IPS-20b (cell line): Measurements from ENCODE around the gene TCF7L1.
A peak's percentile ranks its signal among the peaks of the same experiment; 100 is the strongest.

Source experiments
- H3K27ac ChIP-seq: one replicate; pipeline ENCODE4 v1.5.1; 2013; ENCODE audit warnings: low read length
- H3K27me3 ChIP-seq: 2 replicates; pipeline ENCODE4 v1.6.1; 2013; ENCODE audit warnings: mild to moderate bottlenecking, low read length, inconsistent platforms; ENCODE audit not compliant: insufficient read depth
- H3K36me3 ChIP-seq: 2 replicates; pipeline ENCODE4 v1.6.1; 2013; ENCODE audit warnings: low read depth, mild to moderate bottlenecking, inconsistent platforms, low read length, moderate library complexity; ENCODE audit not compliant: insufficient read depth
- H3K4me1 ChIP-seq: 2 replicates; pipeline ENCODE4 v1.6.1; 2013; ENCODE audit warnings: mild to moderate bottlenecking, control low read depth, inconsistent platforms, low read length, moderate library complexity; ENCODE audit not compliant: insufficient read depth
- H3K4me3 ChIP-seq: 2 replicates; pipeline ENCODE4 v1.5.1; 2013; ENCODE audit warnings: mild to moderate bottlenecking, low read length, inconsistent platforms
- H3K9ac ChIP-seq: 2 replicates; pipeline ENCODE4 v1.6.1; 2013; ENCODE audit warnings: low read depth, mild to moderate bottlenecking, inconsistent platforms, low read length, moderate library complexity
- H3K9me3 ChIP-seq: 2 replicates; pipeline ENCODE4 v1.6.1; 2013; ENCODE audit warnings: mild to moderate bottlenecking, low read depth, low read length, inconsistent platforms; ENCODE audit not compliant: insufficient read depth

The TCF7L1 gene

DNA sequence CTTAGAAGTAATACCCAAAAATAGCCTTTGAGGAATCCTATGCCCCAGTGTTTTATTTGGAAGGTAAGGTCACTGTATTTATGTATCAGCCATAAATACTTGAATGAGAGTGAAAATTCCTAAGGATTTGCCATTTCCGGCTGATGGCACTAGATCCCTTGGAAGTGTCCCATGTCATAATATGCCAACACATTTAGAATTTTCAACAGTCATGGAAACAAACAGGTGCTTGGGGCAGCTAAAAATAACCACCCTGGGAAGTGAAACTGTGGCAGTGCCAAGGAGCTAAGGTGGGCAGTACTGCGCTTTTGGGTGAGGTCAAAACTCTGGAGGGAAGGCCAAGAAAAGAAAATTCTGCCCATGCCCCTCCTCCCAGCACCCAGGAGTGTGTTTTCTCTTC, 80.2 kb downstream of the TCF7L1 start:
- Histone ChIP-seq H3K36me3 (peaks cover 6% of the 10 kb centered on the region), H3K9me3 (no peaks in the 10 kb centered on the region), H3K4me1 (peaks cover 37% of the 10 kb centered on the region; the same call in 1 of the 2 replicates), H3K4me3 (no peak overlapping the region), H3K27ac (no peak overlapping the region), H3K27me3 (no peaks in the 10 kb centered on the region), H3K9ac (no peak overlapping the region)

DNA sequence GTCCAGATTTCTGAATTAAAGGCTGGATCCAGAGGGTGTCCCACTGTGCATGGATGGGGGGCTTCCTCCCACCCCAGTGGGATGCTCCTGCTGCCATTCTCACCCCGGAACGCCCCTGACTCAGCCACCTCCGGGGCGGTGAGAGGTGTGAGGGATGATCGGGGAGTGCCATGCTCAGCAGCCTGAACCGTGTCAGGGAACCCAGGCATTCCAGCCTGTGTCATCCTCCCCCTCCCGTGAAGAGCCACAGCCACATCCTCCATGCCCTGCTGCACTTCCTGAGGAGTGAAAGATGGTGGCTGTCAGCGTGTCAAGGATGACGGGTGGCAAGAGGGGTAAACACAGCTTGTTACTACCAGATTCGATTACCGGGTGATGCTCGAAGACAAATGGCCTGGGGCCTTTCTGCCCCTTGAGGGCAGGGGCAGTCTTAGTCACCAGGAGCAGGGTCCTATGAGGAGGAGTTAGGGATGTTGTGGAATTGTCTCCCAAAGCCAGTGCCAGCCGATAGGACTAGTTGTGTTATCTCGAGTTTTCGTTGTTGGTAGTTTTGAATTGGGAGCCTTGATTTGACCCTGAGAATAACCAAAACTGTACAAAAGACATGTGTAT, 80.8 kb downstream of the TCF7L1 start:
- Histone ChIP-seq H3K9ac (no peak overlapping the region), H3K4me1 (peaks cover 37% of the 10 kb centered on the region; the same call in 1 of the 2 replicates), H3K9me3 (no peaks in the 10 kb centered on the region), H3K27ac (no peak overlapping the region), H3K36me3 (peaks cover 6% of the 10 kb centered on the region), H3K4me3 (no peak overlapping the region), H3K27me3 (no peaks in the 10 kb centered on the region)

DNA sequence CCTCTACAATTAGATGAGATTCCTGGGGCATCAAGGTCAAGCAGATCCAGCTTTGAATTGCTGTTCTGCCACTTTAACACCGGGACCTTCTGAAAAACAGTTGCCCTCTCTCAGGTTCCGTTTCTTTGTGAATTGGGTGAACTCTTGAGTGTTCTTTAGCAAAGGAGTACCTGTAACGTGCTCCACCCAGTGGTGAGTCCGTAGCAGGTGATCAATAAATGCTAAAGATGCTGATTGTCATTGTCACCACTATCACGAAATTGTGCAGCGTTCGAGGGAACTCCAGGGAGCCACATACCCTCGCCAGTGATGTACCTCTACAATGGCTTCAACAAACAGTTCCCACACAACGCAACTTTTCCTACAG, 81.9 kb downstream of the TCF7L1 start:
- H3K4me3 ChIP-seq: no peak overlapping the region; the same call in 1 of the 2 replicates
- H3K27ac ChIP-seq: no peak overlapping the region

DNA sequence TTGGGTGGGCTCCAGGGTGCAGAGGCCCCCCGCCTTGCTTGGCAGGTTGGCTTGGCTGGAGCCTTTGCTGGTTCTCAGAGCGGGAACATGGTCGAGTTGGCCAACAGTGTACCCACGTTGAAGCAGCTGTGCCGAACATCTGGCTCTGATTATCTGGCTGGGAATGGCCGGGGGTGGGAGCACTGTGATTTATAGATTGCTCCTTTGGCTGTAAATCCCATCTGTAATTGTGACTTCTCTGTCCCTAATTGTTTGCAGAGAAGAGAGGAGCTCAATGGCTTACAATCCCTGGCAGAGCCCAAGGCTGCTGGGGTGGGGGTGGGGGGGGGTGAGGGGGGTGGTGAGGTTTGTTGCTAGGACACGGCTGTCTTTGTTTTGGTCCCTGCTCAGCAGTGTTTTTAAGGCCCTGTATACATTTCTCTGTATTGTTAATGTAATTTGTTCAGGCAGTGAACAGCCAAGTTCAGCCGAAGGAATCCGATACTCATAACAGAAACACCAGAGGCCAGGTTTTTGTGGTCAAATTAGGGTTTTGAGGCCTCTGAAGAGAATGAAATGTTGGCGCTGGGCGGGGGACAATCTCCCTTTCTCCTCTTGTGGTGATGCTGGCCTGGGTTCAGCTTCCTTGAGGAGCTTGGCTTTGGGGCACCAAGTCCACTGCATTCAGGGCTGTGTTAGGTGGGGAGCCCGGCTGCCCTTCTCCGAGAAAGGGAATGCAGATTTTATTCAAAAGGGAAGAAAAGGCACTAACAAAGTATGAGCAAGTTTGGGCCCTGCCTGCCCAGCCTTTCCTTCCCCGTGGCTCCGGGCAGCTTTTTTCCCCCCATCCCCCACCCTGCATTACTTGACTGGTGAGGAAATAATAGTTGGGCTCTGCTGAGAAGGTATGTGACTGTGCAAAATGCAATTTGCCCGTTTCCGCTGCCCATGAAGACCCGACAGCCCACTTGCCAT, 82.5 kb downstream of the TCF7L1 start:
- Histone ChIP-seq H3K4me1 (peaks cover 39% of the 10 kb centered on the region; the same call in 1 of the 2 replicates), H3K4me3 (no peak overlapping the region; the same call in 1 of the 2 replicates), H3K36me3 (peaks cover 5% of the 10 kb centered on the region), H3K9ac (peak overlapping the region; percentile 12; the same call in 1 of the 2 replicates), H3K27ac (no peak overlapping the region), H3K9me3 (no peaks in the 10 kb centered on the region), H3K27me3 (no peaks in the 10 kb centered on the region)

More for the DNA sequence above, 81.9 kb downstream of the TCF7L1 start:
- Histone ChIP-seq H3K9ac (no peak overlapping the region), H3K4me1 (peaks cover 37% of the 10 kb centered on the region; the same call in 1 of the 2 replicates), H3K9me3 (no peaks in the 10 kb centered on the region), H3K36me3 (peaks cover 6% of the 10 kb centered on the region), H3K27me3 (no peaks in the 10 kb centered on the region)

DNA sequence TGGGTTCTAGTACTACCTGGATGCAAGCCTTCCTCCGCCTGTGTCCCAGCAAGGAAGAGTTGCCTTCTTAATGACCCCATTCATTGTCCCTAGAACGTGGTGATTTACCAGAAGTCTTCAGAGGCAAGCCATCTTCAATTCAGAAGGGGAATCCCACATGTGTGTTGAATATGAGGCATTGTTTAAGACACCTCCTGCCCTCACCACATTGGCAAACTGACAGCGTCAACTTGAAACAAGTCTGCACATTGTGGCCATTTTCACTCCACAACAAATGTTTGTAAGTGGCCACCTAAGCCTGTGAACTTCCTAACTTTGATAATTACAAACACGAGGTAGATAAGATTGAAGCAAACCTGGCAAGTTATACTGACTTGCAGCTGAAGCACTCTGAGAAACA, 83.7 kb downstream of the TCF7L1 start:
- H3K4me3 ChIP-seq: no peak overlapping the region
- H3K9me3 ChIP-seq: no peaks in the 10 kb centered on the region
- H3K27ac ChIP-seq: no peak overlapping the region
- no peaks in the 10 kb centered on the region for H3K36me3 ChIP-seq
- H3K9ac ChIP-seq: no peak overlapping the region
- H3K4me1 ChIP-seq: peaks cover 41% of the 10 kb centered on the region; the same call in 1 of the 2 replicates
- no peaks in the 10 kb centered on the region for H3K27me3 ChIP-seq

DNA sequence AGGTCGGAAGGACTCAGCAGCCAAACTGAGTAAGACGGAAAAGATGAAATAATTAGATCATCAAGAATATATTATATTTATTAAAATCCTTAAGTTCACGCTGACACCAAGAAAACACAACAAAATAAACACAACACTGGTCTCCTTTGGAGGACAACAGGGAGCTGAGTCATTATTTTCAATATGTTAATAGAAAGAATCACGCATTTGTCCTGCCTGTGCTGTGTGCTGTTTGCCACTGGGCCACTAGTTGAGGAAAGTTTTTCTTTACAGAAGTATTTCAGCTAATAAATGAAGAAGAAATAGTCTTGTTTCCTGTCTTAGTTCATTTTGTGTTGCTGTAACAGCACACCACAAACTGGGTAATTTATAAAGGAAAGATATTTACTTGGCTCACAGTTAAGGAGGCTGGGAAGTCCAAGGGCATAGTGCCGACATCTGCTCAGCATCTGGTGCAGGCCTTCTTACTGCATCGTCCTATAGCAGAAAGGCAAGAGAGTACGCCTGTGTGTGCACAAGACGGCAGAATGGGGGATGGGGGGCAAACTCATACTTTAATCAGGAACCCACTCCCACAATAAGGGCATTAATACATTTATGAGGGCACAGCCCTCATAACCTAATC, 88.0 kb downstream of the TCF7L1 start:
- Histone ChIP-seq H3K27ac (no peak overlapping the region), H3K27me3 (no peaks in the 10 kb centered on the region), H3K4me3 (no peak overlapping the region), H3K4me1 (peaks cover 12% of the 10 kb centered on the region; the same call in 1 of the 2 replicates), H3K9me3 (no peaks in the 10 kb centered on the region), H3K36me3 (no peaks in the 10 kb centered on the region), H3K9ac (no peak overlapping the region)

DNA sequence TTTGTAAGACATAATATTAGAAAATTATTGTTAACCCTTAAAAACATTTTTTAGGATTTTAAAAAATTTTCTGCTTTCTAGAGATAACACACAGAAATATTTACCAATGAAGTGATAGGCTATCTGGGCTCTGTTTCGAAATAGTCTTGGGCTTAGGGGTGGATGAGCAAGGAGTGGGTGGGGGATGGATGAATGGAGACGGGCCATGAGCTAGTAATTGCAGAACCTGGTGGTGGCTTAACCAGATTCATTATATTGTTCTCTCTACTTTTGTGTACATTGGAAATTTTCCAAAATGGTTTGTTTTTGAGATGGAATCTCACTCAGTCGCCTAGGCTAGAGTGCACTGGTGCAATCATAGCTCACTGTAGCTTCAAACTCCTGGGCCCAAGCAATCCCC, 89.6 kb downstream of the TCF7L1 start:
- Histone ChIP-seq H3K27me3 (no peaks in the 10 kb centered on the region), H3K4me3 (no peak overlapping the region), H3K9ac (no peak overlapping the region), H3K36me3 (no peaks in the 10 kb centered on the region), H3K9me3 (no peaks in the 10 kb centered on the region), H3K4me1 (peaks cover 5% of the 10 kb centered on the region; the same call in 1 of the 2 replicates), H3K27ac (no peak overlapping the region)

DNA sequence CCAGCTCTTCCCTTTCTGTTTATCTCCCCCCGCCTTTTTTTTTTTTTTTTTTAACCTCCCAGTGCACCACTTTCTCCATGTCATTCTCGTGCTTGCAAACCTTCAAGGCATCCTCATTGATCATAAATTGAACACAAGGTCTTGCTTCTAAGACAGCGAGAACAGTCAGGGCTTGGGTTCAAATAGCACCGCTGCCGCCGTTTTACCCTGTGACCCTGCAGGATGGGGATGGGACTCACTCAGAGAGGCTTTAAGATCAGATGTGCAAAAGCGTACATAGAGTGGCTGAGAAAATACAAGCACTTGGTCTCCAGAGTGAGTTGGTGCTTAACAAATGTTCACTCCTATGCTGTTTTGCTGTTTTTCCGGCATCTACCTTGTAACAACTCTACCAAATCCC, 93.6 kb downstream of the TCF7L1 start:
- Histone ChIP-seq H3K9me3 (no peaks in the 10 kb centered on the region), H3K36me3 (no peaks in the 10 kb centered on the region), H3K4me3 (no peak overlapping the region), H3K27me3 (no peaks in the 10 kb centered on the region), H3K4me1 (peaks cover 16% of the 10 kb centered on the region), H3K27ac (no peak overlapping the region), H3K9ac (no peak overlapping the region)

DNA sequence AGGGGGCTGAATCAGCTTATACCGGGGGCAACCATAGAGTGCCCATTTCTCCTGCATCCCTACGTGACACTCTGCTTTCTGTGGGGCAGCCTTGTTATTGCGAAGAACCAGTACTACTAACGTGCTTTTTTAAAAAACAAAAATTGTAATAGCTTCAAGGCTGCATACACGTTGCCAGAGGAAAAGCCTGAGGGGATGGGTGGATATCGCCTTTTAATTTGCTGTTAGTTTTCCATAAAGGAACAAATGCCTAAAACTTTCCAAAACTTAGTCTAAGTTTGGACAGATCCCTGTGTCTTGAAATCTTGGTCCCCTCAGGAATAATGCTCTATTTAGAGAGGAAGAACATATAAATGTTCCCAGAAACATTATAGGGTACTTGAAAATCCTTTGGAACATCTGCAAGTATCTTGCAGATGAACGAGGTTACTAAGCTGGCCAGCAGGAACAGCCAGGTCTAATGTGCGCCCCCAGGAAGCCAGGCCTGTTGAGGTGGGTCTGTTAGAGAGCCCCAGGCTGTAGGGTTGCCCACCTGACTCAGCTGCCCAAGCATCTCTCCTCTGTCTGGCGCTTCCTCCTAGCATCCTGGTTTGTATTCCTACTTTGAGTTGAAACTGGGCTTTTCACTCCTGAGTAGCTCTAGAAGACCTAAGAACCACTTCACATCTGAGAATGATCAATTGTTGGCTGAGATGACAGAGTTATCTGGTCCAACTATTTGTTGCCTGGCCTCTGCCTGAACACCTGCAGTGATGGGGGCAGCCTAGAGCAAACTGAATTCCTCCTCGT, 97.7 kb downstream of the TCF7L1 start:
- H3K9me3 ChIP-seq: no peaks in the 10 kb centered on the region
- peaks cover 39% of the 10 kb centered on the region for H3K4me1 ChIP-seq
- H3K27ac ChIP-seq: no peak overlapping the region
- no peaks in the 10 kb centered on the region for H3K27me3 ChIP-seq
- peak overlapping the region; percentile 21 for H3K4me3 ChIP-seq
- peaks cover 9% of the 10 kb centered on the region; the same call in 1 of the 2 replicates for H3K36me3 ChIP-seq
- H3K9ac ChIP-seq: no peak overlapping the region

DNA sequence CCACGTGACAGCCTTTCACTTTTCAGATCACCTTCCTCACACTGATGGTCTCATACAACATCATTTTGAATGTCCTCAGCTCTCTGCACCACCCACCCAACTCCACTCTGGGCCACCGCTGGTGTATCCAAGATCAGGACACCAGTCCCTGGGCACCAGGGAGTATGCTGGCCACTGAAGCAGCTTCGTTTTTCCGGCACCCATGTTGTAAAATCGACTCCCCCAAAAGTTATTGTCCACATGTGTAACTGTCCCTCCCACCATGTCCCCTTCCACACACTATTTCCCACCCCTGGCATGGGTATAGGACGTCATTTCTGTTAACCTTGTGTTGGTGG, 98.2 kb downstream of the TCF7L1 start:
- H3K27ac ChIP-seq: no peak overlapping the region
- H3K9me3 ChIP-seq: no peaks in the 10 kb centered on the region
- peaks cover 9% of the 10 kb centered on the region; the same call in 1 of the 2 replicates for H3K36me3 ChIP-seq
- peak overlapping the region; percentile 1; the same call in 1 of the 2 replicates for H3K9ac ChIP-seq
- H3K4me3 ChIP-seq: peak overlapping the region; percentile 21
- H3K27me3 ChIP-seq: no peaks in the 10 kb centered on the region
- H3K4me1 ChIP-seq: peaks cover 44% of the 10 kb centered on the region

DNA sequence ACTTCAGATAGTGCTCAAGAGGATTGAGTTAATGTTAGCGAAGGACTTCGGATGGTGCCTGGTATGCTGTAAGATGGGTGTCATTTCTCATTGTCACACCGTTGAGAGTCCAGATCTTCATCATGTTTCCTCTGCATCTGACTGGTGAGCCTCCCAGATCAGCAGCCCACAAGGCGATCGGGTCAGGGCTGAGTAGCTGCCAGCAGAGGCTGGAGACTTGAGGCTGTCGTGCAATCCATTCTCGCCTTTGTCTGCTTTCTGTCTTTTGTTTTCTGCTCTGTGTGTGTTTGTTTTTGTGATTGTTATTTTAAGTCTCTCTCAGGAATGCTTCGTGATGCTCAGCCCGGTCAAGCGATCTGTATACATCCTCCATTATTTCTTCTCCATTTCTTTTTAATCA, 98.8 kb downstream of the TCF7L1 start:
- H3K27me3 ChIP-seq: no peaks in the 10 kb centered on the region
- no peak overlapping the region for H3K27ac ChIP-seq
- peaks cover 49% of the 10 kb centered on the region for H3K4me1 ChIP-seq
- H3K4me3 ChIP-seq: peak overlapping the region; percentile 31
- H3K36me3 ChIP-seq: peaks cover 9% of the 10 kb centered on the region; the same call in 1 of the 2 replicates
- no peaks in the 10 kb centered on the region for H3K9me3 ChIP-seq
- peak overlapping the region; percentile 1; the same call in 1 of the 2 replicates for H3K9ac ChIP-seq
